WERI-Rb-1 (cell line): Measurements from ENCODE around the gene RSAD2.

ENCODE experiments used
- DNase-seq: peaks from one replicate; pipeline ENCODE4 v3.0.0-alpha.2; 2020
- H3K27ac ChIP-seq: fragments of 250-450 bp; sonication (Bioruptor Pico); 2 replicates; pipeline ENCODE4 v1.5.1; 2020; ENCODE audit warnings: mild to moderate bottlenecking, moderate library complexity
- H3K27me3 ChIP-seq: fragments of 250-450 bp; sonication (Bioruptor Pico); 2 replicates; pipeline ENCODE4 v1.5.1; 2021; ENCODE audit warnings: mild to moderate bottlenecking, low read depth, moderate library complexity; ENCODE audit not compliant: insufficient read depth, severe bottlenecking
- H3K36me3 ChIP-seq: fragments of 250-450 bp; sonication (Bioruptor Pico); 2 replicates; pipeline ENCODE4 v1.5.1; 2020; ENCODE audit warnings: mild to moderate bottlenecking, moderate library complexity
- H3K4me3 ChIP-seq: 2 replicates; pipeline ENCODE4 v1.5.1; 2011; ENCODE audit warnings: low read depth, mild to moderate bottlenecking, control low read depth, low read length
- H3K9me3 ChIP-seq: fragments of 250-450 bp; sonication (Bioruptor Pico); 2 replicates; pipeline ENCODE4 v1.5.1; 2021; ENCODE audit warnings: mild to moderate bottlenecking, moderate library complexity; ENCODE audit not compliant: severe bottlenecking
- TF ChIP-seq, protein P1 (sequence below): IDR thresholded peaks from 2 replicates; pipeline ENCODE4 v1.5.1; 2011; ENCODE audit warnings: low read depth, mild to moderate bottlenecking, control low read depth, inconsistent platforms, low read length

RSAD2 gene, protein sequence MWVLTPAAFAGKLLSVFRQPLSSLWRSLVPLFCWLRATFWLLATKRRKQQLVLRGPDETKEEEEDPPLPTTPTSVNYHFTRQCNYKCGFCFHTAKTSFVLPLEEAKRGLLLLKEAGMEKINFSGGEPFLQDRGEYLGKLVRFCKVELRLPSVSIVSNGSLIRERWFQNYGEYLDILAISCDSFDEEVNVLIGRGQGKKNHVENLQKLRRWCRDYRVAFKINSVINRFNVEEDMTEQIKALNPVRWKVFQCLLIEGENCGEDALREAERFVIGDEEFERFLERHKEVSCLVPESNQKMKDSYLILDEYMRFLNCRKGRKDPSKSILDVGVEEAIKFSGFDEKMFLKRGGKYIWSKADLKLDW

GRCh38 chr2:6877402-6878304 lies at the start of gene RSAD2:
Gene RSAD2, plus strand, starts transcription at chr2:6877777. Its CDS starts 24 bp downstream, at chr2:6877801.
- peaks cover 2% of the 10 kb centered on the region for H3K27me3 ChIP-seq
- no peak within 1 kb of the TSS for H3K27ac ChIP-seq
- H3K4me3 ChIP-seq: no peak within 1 kb of the TSS
- no peak for DNase-seq
- peaks cover 2% of the 10 kb centered on the region for H3K9me3 ChIP-seq
- TF ChIP-seq, protein P1, sequence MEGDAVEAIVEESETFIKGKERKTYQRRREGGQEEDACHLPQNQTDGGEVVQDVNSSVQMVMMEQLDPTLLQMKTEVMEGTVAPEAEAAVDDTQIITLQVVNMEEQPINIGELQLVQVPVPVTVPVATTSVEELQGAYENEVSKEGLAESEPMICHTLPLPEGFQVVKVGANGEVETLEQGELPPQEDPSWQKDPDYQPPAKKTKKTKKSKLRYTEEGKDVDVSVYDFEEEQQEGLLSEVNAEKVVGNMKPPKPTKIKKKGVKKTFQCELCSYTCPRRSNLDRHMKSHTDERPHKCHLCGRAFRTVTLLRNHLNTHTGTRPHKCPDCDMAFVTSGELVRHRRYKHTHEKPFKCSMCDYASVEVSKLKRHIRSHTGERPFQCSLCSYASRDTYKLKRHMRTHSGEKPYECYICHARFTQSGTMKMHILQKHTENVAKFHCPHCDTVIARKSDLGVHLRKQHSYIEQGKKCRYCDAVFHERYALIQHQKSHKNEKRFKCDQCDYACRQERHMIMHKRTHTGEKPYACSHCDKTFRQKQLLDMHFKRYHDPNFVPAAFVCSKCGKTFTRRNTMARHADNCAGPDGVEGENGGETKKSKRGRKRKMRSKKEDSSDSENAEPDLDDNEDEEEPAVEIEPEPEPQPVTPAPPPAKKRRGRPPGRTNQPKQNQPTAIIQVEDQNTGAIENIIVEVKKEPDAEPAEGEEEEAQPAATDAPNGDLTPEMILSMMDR: no peak
- no peaks in the 10 kb centered on the region for H3K36me3 ChIP-seq

- Histone ChIP-seq H3K9me3 (peaks cover 6% of the 10 kb centered on the region), H3K27ac (peak overlapping the region; percentile 10), H3K4me3 (no peak overlapping the region), H3K27me3 (no peaks in the 10 kb centered on the region), H3K36me3 (no peaks in the 10 kb centered on the region)
- no peak for DNase-seq
- TF ChIP-seq, protein P1: peak; percentile 36; the same call in 1 of the 2 replicates
Measured at GRCh38 chr2:6828299-6828584, 49.3 kb upstream of the RSAD2 start.

- H3K36me3 ChIP-seq: no peaks in the 10 kb centered on the region
- no peaks in the 10 kb centered on the region for H3K27me3 ChIP-seq
- TF ChIP-seq, protein P1: no peak
- no peak overlapping the region for H3K4me3 ChIP-seq
- peaks cover 6% of the 10 kb centered on the region for H3K9me3 ChIP-seq
- DNase-seq: no peak
- no peak overlapping the region for H3K27ac ChIP-seq
Measured at GRCh38 chr2:6831229-6831628, 46.3 kb upstream of the RSAD2 start.

DNA sequence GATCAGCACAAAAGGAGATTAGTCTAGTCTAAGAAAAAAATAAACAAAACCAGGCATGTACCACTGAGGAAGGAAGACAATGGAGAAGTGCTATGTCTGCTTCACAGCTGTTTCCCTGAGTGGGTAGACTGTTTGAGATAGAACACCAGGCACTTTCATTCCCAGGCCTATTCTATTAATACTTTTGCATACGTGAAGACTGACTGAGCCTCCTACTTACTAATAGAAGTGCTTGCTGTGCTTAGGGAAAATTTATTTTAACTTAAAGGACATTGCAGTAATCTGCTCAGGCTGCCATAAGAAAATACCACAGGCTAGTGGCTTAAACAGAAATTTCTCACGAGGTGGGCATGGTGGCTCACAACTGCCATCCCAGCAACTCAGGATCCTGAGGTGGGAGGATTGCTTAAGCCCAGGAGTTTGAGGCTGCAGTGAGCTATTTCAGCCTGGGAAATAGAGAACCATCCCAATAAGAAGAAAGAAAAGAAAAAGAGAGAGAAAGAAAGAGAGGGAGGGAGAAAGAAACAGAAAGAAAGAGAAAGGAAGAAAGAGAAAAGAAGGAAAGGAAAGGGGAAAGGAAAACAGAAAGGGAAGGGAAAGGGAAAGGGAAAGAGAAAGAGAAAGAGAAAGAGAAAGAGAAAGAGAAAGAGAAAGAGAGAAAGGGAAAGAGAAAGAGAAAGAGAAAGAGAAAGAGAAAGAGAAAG lies 44.8 kb upstream of the RSAD2 start:
- no peaks in the 10 kb centered on the region for H3K27me3 ChIP-seq
- TF ChIP-seq, protein P1: no peak
- peaks cover 6% of the 10 kb centered on the region for H3K9me3 ChIP-seq
- no peak overlapping the region for H3K4me3 ChIP-seq
- DNase-seq: no peak
- H3K36me3 ChIP-seq: no peaks in the 10 kb centered on the region
- no peak overlapping the region for H3K27ac ChIP-seq

DNA sequence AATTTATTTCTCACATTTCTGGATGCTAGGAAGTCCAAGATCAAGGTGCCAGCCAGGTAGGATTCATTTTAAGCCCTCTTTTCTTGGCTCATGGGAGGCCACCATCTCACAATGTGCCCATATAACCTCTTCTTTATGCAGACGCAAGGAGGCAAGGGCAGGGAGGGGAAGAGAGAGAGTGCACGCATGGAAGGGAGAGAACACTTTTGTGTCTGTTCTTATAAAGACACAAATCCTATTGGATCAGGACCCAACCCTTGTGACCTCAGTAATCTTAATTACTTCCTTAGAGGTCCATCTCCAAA lies 44.3 kb upstream of the RSAD2 start:
- Histone ChIP-seq H3K9me3 (peaks cover 6% of the 10 kb centered on the region), H3K27me3 (no peaks in the 10 kb centered on the region), H3K36me3 (no peaks in the 10 kb centered on the region), H3K4me3 (no peak overlapping the region), H3K27ac (no peak overlapping the region)
- TF ChIP-seq, protein P1: no peak
- DNase-seq: no peak
